ENCODE results near the gene GALNT17. TPM values are rescaled to one million over a fixed set of nuclear protein-coding genes. Genes with fewer than 3 reads are reported as not detected.

The GALNT17 gene
- total RNA-seq, 1 experiment from 2014 or later = not detected

DNA sequence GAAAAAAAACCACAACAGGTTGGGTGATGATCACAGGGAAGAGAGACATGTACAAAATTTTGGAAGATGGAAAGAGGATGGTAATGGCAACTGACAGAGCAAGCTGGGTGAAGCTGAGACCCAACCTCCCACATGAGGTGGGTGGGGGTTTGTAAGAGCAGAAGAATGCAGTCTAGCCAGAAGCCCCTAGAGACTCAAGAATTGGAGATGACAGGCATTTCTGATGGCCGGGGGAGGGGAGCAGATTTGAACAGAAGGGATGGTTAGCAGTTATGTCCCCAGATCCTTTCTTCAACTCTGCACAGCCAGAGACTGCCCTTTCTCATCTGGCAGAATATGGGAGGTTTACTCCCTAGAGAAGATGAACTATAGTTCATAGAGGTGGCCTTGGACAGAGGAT, 208.0 kb downstream of the GALNT17 start:
- Histone ChIP-seq H3K4me1 (ENCODE audit: control insufficient read depth, insufficient read depth, low read length) (no peaks in the 10 kb centered on the region), H3K4me3 (ENCODE audit: low read depth in 2 of 2, low read length in 2 of 2) (no peak overlapping the region), H3K27ac (ENCODE audit: low read length) (no peak overlapping the region), H3K36me3 (ENCODE audit: control insufficient read depth, insufficient read depth, low read length) (no peaks in the 10 kb centered on the region), H3K27me3 (ENCODE audit: control insufficient read depth, insufficient read depth, low read length) (no peaks in the 10 kb centered on the region), H3K9me3 (ENCODE audit: control insufficient read depth, insufficient read depth, low read depth, low read length) (no peaks in the 10 kb centered on the region)
- TF ChIP-seq, protein P1, sequence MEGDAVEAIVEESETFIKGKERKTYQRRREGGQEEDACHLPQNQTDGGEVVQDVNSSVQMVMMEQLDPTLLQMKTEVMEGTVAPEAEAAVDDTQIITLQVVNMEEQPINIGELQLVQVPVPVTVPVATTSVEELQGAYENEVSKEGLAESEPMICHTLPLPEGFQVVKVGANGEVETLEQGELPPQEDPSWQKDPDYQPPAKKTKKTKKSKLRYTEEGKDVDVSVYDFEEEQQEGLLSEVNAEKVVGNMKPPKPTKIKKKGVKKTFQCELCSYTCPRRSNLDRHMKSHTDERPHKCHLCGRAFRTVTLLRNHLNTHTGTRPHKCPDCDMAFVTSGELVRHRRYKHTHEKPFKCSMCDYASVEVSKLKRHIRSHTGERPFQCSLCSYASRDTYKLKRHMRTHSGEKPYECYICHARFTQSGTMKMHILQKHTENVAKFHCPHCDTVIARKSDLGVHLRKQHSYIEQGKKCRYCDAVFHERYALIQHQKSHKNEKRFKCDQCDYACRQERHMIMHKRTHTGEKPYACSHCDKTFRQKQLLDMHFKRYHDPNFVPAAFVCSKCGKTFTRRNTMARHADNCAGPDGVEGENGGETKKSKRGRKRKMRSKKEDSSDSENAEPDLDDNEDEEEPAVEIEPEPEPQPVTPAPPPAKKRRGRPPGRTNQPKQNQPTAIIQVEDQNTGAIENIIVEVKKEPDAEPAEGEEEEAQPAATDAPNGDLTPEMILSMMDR (IDR thresholded peaks at IDR 0.05) = no peak
- TF ChIP-seq TCF7L2 (IDR thresholded peaks at IDR 0.05; ENCODE audit: low read depth, low read length) = no peak
- ChIA-PET POLR2A (no interaction called here), CTCF (no interaction called here)
- in situ Hi-C loops (cut with HindIII; ENCODE audit: low pct_unique_long_range_greater_than_20kb, low sequenced_read_pairs) (no loop called here), intact Hi-C loops (cut with micrococcal nuclease; ENCODE audit: unreplicated experiment) (no loop called here)
- DNase-seq (ENCODE audit: low read depth, low spot score) (no peak), ATAC-seq (no peak)
- no TSS peak for BruUV-seq (replicated peaks)

DNA sequence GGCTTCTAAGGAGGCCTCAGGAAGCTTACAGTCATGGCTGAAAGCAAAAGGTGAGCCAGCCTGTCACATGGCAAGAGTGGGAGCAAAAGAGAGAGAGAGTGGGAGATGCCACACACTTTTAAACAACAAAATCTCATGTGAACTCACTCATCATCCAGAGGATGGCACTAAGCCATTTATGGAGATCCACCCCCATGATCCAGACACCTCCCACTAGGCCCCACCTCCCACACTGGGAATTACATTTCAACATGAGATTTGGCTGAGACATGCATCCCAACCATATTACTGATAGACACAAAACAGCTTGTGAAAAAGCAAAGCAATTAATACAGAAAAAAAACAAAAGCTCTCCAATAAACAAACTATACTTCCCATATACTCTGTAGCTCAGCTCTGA, 210.3 kb downstream of the GALNT17 start:
- DNase-seq (ENCODE audit: low read depth, low spot score) (no peak), ATAC-seq (no peak)
- no peaks in the 10 kb centered on the region for H3K4me1 ChIP-seq (ENCODE audit: control insufficient read depth, insufficient read depth, low read length)
- ChIA-PET CTCF (no interaction called here), POLR2A (no interaction called here)
- no peaks in the 10 kb centered on the region for H3K36me3 ChIP-seq (ENCODE audit: control insufficient read depth, insufficient read depth, low read length)
- no peaks in the 10 kb centered on the region for H3K9me3 ChIP-seq (ENCODE audit: control insufficient read depth, insufficient read depth, low read depth, low read length)
- intact Hi-C loops (cut with micrococcal nuclease; ENCODE audit: unreplicated experiment) (no loop called here), in situ Hi-C loops (cut with HindIII; ENCODE audit: low pct_unique_long_range_greater_than_20kb, low sequenced_read_pairs) (no loop called here)
- H3K4me3 ChIP-seq (ENCODE audit: low read depth in 2 of 2, low read length in 2 of 2) = no peak overlapping the region
- no peak overlapping the region for H3K27ac ChIP-seq (ENCODE audit: low read length)
- BruUV-seq (replicated peaks) = no TSS peak
- TF ChIP-seq POLR2AphosphoS5 (IDR thresholded peaks at IDR 0.05; ENCODE audit: low read depth, low read length) = no peak
- TF ChIP-seq, protein P1 (IDR thresholded peaks at IDR 0.05) = no peak
- H3K27me3 ChIP-seq (ENCODE audit: control insufficient read depth, insufficient read depth, low read length) = no peaks in the 10 kb centered on the region

DNA sequence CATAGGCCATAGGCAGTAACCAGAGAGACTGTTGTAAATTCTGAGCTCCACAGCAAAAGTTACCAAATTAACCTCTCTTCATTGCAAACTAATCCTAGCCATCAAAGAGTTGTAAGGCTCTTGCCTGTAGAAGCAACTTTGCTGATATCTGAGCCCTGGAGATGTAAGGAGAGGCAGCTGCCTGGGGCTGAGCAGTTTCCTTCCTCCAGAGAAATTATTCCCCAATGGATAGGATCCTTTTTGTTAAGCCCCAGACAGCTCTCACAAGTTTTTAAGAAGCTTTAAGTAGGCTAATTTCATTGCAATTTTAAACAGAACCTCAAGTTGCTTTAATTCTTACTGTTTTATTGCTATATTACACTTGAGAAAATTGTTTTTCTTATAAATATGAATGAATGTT, 211.1 kb downstream of the GALNT17 start:
- no TSS peak for BruUV-seq (replicated peaks)
- DNase-seq (ENCODE audit: low read depth, low spot score) (no peak), ATAC-seq (no peak)
- TF ChIP-seq TCF7L2 (IDR thresholded peaks at IDR 0.05; ENCODE audit: low read depth, low read length) (no peak), POLR2AphosphoS5 (IDR thresholded peaks at IDR 0.05; ENCODE audit: low read depth, low read length) (no peak), SIN3A (IDR thresholded peaks at IDR 0.05; ENCODE audit: borderline replicate concordance, insufficient read depth, low read depth, low read length) (no peak)
- TF ChIP-seq, protein P2, sequence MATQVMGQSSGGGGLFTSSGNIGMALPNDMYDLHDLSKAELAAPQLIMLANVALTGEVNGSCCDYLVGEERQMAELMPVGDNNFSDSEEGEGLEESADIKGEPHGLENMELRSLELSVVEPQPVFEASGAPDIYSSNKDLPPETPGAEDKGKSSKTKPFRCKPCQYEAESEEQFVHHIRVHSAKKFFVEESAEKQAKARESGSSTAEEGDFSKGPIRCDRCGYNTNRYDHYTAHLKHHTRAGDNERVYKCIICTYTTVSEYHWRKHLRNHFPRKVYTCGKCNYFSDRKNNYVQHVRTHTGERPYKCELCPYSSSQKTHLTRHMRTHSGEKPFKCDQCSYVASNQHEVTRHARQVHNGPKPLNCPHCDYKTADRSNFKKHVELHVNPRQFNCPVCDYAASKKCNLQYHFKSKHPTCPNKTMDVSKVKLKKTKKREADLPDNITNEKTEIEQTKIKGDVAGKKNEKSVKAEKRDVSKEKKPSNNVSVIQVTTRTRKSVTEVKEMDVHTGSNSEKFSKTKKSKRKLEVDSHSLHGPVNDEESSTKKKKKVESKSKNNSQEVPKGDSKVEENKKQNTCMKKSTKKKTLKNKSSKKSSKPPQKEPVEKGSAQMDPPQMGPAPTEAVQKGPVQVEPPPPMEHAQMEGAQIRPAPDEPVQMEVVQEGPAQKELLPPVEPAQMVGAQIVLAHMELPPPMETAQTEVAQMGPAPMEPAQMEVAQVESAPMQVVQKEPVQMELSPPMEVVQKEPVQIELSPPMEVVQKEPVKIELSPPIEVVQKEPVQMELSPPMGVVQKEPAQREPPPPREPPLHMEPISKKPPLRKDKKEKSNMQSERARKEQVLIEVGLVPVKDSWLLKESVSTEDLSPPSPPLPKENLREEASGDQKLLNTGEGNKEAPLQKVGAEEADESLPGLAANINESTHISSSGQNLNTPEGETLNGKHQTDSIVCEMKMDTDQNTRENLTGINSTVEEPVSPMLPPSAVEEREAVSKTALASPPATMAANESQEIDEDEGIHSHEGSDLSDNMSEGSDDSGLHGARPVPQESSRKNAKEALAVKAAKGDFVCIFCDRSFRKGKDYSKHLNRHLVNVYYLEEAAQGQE (IDR thresholded peaks at IDR 0.05; ENCODE audit: insufficient read depth in 1 of 2, low read depth in 2 of 2, low read length in 1 of 2) = no peak
- TF ChIP-seq, protein P1 (IDR thresholded peaks at IDR 0.05) = no peak
- H3K36me3 ChIP-seq (ENCODE audit: control insufficient read depth, insufficient read depth, low read length) = no peaks in the 10 kb centered on the region
- H3K27me3 ChIP-seq (ENCODE audit: control insufficient read depth, insufficient read depth, low read length) = no peaks in the 10 kb centered on the region
- POLR2A ChIA-PET = interaction anchor here (0.6 kb wide), 1 partner anchor 579 kb away, joined by 13 read pairs; no protein-coding TSS in a partner anchor
- H3K4me1 ChIP-seq (ENCODE audit: control insufficient read depth, insufficient read depth, low read length) = no peaks in the 10 kb centered on the region
- CTCF ChIA-PET = no interaction called here
- H3K27ac ChIP-seq (ENCODE audit: low read length) = no peak overlapping the region
- in situ Hi-C loops (cut with HindIII; ENCODE audit: low pct_unique_long_range_greater_than_20kb, low sequenced_read_pairs) (no loop called here), intact Hi-C loops (cut with micrococcal nuclease; ENCODE audit: unreplicated experiment) (no loop called here)
- H3K4me3 ChIP-seq (ENCODE audit: low read depth in 2 of 2, low read length in 2 of 2) = no peak overlapping the region
- no peaks in the 10 kb centered on the region for H3K9me3 ChIP-seq (ENCODE audit: control insufficient read depth, insufficient read depth, low read depth, low read length)
